NB4 (cell line): ENCODE data around the gene EGLN3.

ENCODE experiments used
- DNase-seq: peaks from one replicate; pipeline ENCODE4 v3.0.0; 2010; ENCODE audit warnings: low read depth
- H3K4me3 ChIP-seq: one replicate; pipeline ENCODE4 v1.5.1; 2011; ENCODE audit warnings: mild to moderate bottlenecking, low read depth, low read length, moderate library complexity
- MYC ChIP-seq: IDR thresholded peaks from 2 replicates; pipeline ENCODE4 v1.6.1; 2011; ENCODE audit warnings: low read depth, low read length
- POLR2A ChIP-seq: IDR thresholded peaks from 2 replicates; pipeline ENCODE4 v1.6.1; 2011; ENCODE audit warnings: mild to moderate bottlenecking; ENCODE audit not compliant: insufficient read length; ENCODE audit errors: extremely low read depth
- TF ChIP-seq, protein P1 (sequence below): IDR thresholded peaks from 2 replicates; pipeline ENCODE4 v1.6.1; 2011; ENCODE audit warnings: low read depth, low read length
- TF ChIP-seq, protein P2 (sequence below): IDR thresholded peaks from one replicate; pipeline ENCODE4 v1.5.1; 2012; ENCODE audit warnings: low read depth, low read length

The EGLN3 gene

DNA sequence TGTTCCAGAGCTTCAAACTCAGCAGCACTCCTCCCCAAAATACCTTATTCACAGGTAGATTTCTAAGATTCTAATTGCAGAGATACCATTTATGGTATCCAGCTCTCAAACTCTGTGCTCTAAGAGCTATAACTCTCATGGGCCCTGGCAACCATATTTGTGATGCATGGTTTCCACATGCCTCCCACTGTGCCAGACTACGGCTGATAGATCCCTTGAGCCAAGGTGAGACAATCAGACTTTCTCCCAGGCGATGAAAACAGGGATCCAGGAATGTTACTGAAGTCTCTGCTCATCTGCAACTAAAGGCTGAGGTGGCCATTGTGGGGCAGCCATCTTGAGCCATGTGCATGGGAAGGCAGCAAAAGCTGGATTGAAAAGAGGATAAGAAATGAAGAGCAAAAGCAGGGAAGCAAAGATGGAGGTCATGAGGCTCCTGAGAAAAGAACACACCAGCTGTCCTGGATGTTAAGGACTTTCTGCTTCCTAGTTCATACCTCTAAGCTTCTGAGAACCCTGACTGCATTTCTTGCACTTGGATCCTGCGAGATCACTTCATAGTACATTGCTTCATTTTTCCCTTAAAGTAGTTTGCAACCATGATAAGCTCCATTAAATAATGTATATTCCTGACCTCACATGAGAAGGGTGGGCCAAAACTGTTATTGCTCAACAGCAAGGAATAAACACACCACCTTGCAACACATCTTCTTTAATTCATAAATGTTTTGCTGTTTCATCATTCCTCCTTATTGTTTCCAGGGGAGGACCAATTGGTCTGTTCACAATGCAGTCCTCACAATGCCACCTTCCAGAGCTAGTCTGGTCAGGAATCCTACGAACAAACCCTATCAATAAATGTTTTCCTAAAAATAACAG is 5.4 kb downstream of the EGLN3 start:
- DNase-seq, result no peak
- no peak for TF ChIP-seq POLR2A
- TF ChIP-seq, protein P1, sequence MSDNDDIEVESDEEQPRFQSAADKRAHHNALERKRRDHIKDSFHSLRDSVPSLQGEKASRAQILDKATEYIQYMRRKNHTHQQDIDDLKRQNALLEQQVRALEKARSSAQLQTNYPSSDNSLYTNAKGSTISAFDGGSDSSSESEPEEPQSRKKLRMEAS, result no peak
- TF ChIP-seq MYC, result no peak
- TF ChIP-seq, protein P2, sequence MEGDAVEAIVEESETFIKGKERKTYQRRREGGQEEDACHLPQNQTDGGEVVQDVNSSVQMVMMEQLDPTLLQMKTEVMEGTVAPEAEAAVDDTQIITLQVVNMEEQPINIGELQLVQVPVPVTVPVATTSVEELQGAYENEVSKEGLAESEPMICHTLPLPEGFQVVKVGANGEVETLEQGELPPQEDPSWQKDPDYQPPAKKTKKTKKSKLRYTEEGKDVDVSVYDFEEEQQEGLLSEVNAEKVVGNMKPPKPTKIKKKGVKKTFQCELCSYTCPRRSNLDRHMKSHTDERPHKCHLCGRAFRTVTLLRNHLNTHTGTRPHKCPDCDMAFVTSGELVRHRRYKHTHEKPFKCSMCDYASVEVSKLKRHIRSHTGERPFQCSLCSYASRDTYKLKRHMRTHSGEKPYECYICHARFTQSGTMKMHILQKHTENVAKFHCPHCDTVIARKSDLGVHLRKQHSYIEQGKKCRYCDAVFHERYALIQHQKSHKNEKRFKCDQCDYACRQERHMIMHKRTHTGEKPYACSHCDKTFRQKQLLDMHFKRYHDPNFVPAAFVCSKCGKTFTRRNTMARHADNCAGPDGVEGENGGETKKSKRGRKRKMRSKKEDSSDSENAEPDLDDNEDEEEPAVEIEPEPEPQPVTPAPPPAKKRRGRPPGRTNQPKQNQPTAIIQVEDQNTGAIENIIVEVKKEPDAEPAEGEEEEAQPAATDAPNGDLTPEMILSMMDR, result no peak
- H3K4me3 ChIP-seq, result no peak overlapping the region

DNA sequence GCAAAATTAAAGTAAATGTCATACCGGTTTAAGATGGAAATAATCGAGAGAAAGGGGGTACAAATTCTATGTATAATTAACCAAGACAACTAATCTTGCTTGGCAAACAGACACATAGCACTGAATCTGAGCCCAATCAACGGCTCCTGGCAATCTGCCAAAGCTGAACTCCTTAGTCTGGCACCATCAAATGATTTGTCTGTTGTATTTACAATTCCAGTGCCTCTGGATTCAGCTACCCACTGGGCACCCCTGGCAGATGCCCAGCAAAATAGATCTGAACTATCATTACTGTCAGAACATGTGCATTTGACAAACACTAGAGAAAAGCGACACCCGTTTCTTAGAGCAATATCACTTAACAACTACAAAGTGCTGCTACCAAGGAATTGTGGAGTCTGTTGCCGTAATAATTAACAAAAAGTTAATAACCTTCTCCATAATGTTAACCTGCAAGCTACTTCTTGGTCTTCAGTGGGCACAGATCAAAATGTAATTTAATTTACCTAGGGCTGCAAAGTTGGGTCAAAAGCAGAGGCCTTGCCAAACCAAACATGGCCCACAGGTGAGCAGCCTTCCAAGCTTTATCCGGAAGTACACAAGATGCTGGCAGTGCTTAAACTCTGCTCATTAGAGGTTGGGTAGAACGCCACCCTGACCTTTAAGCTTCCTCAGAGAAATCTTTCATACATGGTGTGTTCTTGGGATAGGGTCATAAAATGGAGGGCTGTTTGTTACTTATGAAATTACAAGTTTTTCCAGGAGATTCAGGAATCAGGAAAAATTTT is 7.6 kb downstream of the EGLN3 start:
- no peak for TF ChIP-seq MYC
- TF ChIP-seq, protein P1, result no peak
- TF ChIP-seq, protein P2, result no peak
- TF ChIP-seq POLR2A, result no peak
- no peak for DNase-seq
- H3K4me3 ChIP-seq, result no peak overlapping the region

DNA sequence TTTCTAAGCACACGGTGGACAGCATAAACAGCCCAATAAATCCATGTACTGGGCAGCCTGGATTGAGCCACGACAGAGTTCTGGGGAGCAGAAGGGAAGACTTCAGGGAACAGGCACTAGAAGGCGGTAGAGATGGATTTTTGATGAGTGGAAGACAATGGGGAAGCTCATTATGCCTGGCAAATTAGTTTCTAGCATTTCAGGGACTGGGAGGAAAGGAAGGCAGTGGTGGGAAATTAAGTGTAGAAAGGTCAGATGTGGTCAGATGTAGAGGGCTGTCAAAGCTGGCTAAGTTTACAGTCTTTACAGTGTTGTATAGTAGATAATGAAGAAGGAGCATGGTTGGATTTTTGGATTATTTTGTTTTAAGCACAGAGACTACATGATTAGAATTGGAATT is 9.2 kb downstream of the EGLN3 start:
- DNase-seq, result no peak
- no peak overlapping the region for H3K4me3 ChIP-seq
- TF ChIP-seq, protein P2, result no peak
- no peak for TF ChIP-seq MYC
- TF ChIP-seq, protein P1, result no peak

DNA sequence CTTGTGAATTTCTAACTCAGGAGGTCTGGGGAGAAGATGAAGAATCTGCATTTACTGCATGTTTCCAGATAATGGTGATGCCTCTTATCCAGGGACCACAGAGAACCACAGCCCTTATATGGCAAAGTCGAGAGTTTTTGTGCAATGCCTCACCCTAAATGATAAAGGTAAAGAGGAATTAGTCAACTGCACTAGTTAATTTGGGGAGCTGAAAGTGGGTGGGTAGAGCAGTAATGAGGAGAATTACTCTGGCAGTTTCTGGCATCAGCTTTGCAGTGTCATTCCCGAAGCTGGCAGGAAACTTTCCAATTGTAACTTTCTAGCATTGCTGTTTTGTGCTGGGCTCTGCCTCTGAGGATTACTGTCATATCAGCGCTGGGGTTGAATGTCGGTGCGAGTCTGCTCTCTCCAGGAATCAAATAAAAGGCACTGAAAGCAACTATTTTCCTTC is 10.3 kb downstream of the EGLN3 start:
- TF ChIP-seq, protein P2, result no peak
- TF ChIP-seq POLR2A (no peak), MYC (no peak)
- no peak for DNase-seq
- no peak overlapping the region for H3K4me3 ChIP-seq

DNA sequence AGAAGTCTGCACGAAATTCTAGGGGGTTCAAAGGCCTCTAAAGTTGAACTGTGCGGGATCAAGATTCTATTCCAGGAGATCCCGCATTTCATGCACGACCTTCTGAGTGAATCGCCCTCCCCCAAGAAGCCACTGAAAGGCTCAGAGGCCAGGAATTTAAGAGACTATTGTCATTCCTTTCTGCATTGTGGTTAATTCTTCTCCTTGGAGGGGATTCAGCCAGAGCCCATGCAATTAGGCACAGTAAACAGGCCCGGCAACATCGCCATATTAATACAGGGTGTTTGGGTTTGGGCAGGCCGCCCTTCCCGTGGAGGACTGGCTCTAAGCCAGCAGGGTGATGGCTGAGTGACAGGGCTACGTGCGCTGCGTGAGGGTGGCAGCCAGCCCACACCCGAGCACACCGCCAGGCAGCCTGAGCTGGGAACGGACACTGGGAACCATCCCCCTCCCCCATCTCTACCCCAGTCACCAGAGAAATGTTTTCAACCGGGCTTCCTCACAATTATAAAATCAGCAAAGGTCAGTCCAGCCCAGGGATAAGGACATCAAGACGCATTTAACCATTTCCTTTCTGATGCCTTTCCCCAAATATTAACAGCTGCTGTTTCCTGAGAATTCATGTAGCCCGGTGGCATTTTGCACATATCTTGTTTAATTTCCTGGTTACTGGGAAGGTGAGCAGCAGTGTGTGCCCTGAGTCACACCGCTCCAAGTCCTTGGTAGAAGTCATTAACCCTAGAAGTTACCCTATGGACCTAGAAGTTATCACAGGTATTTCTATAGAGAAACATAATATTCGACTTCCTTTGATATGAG is 12.5 kb downstream of the EGLN3 start:
- TF ChIP-seq POLR2A, result no peak
- TF ChIP-seq MYC, result no peak
- TF ChIP-seq, protein P1, result no peak
- TF ChIP-seq, protein P2, result no peak
- no peak for DNase-seq
- no peak overlapping the region for H3K4me3 ChIP-seq
